GM19468 (cell line): ENCODE data around the gene RARB.

Experiments used
- ATAC-seq: cut with Tn5 transposase; IDR thresholded peaks from one replicate; pipeline ENCODE4 v1.9.1; 2021; ENCODE audit warnings: mild to moderate bottlenecking, moderate library complexity, moderate number of reproducible peaks; ENCODE audit not compliant: unreplicated experiment; ENCODE audit errors: extremely low read depth

Gene RARB

GRCh38 chr3:25568525-25569078, 140.5 kb downstream of the RARB start:
- ATAC-seq: no peak

- no peak for ATAC-seq
Measured at GRCh38 chr3:25571285-25571684, 143.2 kb downstream of the RARB start.

GRCh38 chr3:25572336-25572735, 144.3 kb downstream of the RARB start:
- ATAC-seq: no peak

GRCh38 chr3:25572919-25573385, 144.9 kb downstream of the RARB start:
- no peak for ATAC-seq

GRCh38 chr3:25573386-25574171, 145.5 kb downstream of the RARB start:
- ATAC-seq: no peak

- ATAC-seq: no peak
Measured at GRCh38 chr3:25574172-25574765, 146.2 kb downstream of the RARB start.

- no peak for ATAC-seq
Measured at GRCh38 chr3:25575001-25575400, 146.9 kb downstream of the RARB start.

GRCh38 chr3:25576146-25576545, 148.1 kb downstream of the RARB start:
- no peak for ATAC-seq

- no peak for ATAC-seq
Measured at GRCh38 chr3:25576831-25577454, 148.9 kb downstream of the RARB start.

- no peak for ATAC-seq
Measured at GRCh38 chr3:25578059-25578458, 150.0 kb downstream of the RARB start.

- ATAC-seq: no peak
Measured at GRCh38 chr3:25580534-25580933, 152.5 kb downstream of the RARB start.

GRCh38 chr3:25581335-25581734, 153.3 kb downstream of the RARB start:
- no peak for ATAC-seq

GRCh38 chr3:25581823-25582222, 153.8 kb downstream of the RARB start:
- no peak for ATAC-seq

- ATAC-seq: no peak
Measured at GRCh38 chr3:25582242-25582641, 154.2 kb downstream of the RARB start.

- no peak for ATAC-seq
Measured at GRCh38 chr3:25583343-25583742, 155.3 kb downstream of the RARB start.

- ATAC-seq: no peak
Measured at GRCh38 chr3:25584011-25584789, 156.1 kb downstream of the RARB start.

- ATAC-seq: no peak
Measured at GRCh38 chr3:25585361-25586166, 157.5 kb downstream of the RARB start.

GRCh38 chr3:25586167-25586505, 158.1 kb downstream of the RARB start:
- no peak for ATAC-seq

GRCh38 chr3:25586553-25586952, 158.5 kb downstream of the RARB start:
- no peak for ATAC-seq

GRCh38 chr3:25587094-25587493, 159.0 kb downstream of the RARB start:
- no peak for ATAC-seq
